WTC11 (cell line): Measurements from ENCODE around the gene DTNB.

Source experiments
- GRHL2 ChIP-seq: fragments of 250-450 bp; sonication (Bioruptor Pico); IDR thresholded peaks from 2 replicates; pipeline ENCODE4 v1.8.0; 2022; ENCODE audit warnings: mild to moderate bottlenecking, moderate library complexity; ENCODE audit not compliant: insufficient replicate concordance, severe bottlenecking
- JUN ChIP-seq: sonication (generic); formaldehyde crosslinking; IDR thresholded peaks from 2 replicates; pipeline ENCODE4 v1.8.0; 2023; ENCODE audit warnings: mild to moderate bottlenecking, missing genetic modification reagents
- NFYB ChIP-seq: sonication (generic); formaldehyde crosslinking; conservative IDR thresholded peaks from 2 replicates; pipeline ENCODE4 v1.8.0; 2022; ENCODE audit warnings: low read depth, missing genetic modification reagents
- PRDM15 ChIP-seq: sonication (generic); formaldehyde crosslinking; IDR thresholded peaks from 2 replicates; pipeline ENCODE4 v1.8.0; 2022; ENCODE audit warnings: missing genetic modification reagents
- RELA ChIP-seq: sonication (generic); formaldehyde crosslinking; IDR thresholded peaks from 2 replicates; pipeline ENCODE4 v1.8.1; 2022; ENCODE audit warnings: missing genetic modification reagents, mild to moderate bottlenecking, borderline replicate concordance
- TEAD1 ChIP-seq: sonication (generic); formaldehyde crosslinking; IDR thresholded peaks from 2 replicates; pipeline ENCODE4 v1.8.0; 2022; ENCODE audit warnings: mild to moderate bottlenecking, missing genetic modification reagents
- TEAD4 ChIP-seq: sonication (generic); formaldehyde crosslinking; IDR thresholded peaks from 2 replicates; pipeline ENCODE4 v1.8.0; 2022; ENCODE audit warnings: mild to moderate bottlenecking, missing genetic modification reagents
- ZNF281 ChIP-seq: sonication (generic); formaldehyde crosslinking; IDR thresholded peaks from 2 replicates; pipeline ENCODE4 v1.8.0; 2023; ENCODE audit warnings: mild to moderate bottlenecking, missing genetic modification reagents
- TF ChIP-seq, protein P1 (sequence below): sonication (generic); formaldehyde crosslinking; conservative IDR thresholded peaks from 2 replicates; pipeline ENCODE4 v1.8.1; 2022; ENCODE audit warnings: mild to moderate bottlenecking, missing genetic modification reagents
- TF ChIP-seq, protein P2 (sequence below): fragments of 250-450 bp; sonication (Bioruptor Pico); IDR thresholded peaks from 2 replicates; pipeline ENCODE4 v1.9.0; 2021; ENCODE audit warnings: moderate library complexity, mild to moderate bottlenecking, inconsistent platforms, borderline replicate concordance
- TF ChIP-seq, protein P3 (sequence below): fragments of 200-600 bp; IDR thresholded peaks from 2 replicates; pipeline ENCODE4 v1.8.0; 2022; ENCODE audit warnings: antibody characterized with exemption
- TF ChIP-seq, protein P4 (sequence below): sonication (generic); formaldehyde crosslinking; IDR thresholded peaks from 2 replicates; pipeline ENCODE4 v1.8.1; 2023; ENCODE audit warnings: mild to moderate bottlenecking, missing genetic modification reagents, moderate library complexity
- TF ChIP-seq, protein P5 (sequence below): sonication (generic); formaldehyde crosslinking; IDR thresholded peaks from 2 replicates; pipeline ENCODE4 v1.8.0; 2022; ENCODE audit warnings: mild to moderate bottlenecking, missing genetic modification reagents
- TF ChIP-seq, protein P6 (sequence below): sonication (generic); formaldehyde crosslinking; IDR thresholded peaks from 2 replicates; pipeline ENCODE4 v1.8.1; 2022; ENCODE audit warnings: low read depth, missing genetic modification reagents, borderline replicate concordance

- TF ChIP-seq, protein P1, sequence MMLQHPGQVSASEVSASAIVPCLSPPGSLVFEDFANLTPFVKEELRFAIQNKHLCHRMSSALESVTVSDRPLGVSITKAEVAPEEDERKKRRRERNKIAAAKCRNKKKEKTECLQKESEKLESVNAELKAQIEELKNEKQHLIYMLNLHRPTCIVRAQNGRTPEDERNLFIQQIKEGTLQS (CRISPR knock-in tag), result no peak
- TF ChIP-seq, protein P2, sequence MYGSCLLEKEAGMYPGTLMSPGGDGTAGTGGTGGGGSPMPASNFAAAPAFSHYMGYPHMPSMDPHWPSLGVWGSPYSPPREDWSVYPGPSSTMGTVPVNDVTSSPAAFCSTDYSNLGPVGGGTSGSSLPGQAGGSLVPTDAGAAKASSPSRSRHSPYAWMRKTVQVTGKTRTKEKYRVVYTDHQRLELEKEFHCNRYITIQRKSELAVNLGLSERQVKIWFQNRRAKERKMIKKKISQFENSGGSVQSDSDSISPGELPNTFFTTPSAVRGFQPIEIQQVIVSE (CRISPR knock-in tag), result no peak
- TF ChIP-seq NFYB (CRISPR knock-in tag), result no peak
- TF ChIP-seq, protein P3, sequence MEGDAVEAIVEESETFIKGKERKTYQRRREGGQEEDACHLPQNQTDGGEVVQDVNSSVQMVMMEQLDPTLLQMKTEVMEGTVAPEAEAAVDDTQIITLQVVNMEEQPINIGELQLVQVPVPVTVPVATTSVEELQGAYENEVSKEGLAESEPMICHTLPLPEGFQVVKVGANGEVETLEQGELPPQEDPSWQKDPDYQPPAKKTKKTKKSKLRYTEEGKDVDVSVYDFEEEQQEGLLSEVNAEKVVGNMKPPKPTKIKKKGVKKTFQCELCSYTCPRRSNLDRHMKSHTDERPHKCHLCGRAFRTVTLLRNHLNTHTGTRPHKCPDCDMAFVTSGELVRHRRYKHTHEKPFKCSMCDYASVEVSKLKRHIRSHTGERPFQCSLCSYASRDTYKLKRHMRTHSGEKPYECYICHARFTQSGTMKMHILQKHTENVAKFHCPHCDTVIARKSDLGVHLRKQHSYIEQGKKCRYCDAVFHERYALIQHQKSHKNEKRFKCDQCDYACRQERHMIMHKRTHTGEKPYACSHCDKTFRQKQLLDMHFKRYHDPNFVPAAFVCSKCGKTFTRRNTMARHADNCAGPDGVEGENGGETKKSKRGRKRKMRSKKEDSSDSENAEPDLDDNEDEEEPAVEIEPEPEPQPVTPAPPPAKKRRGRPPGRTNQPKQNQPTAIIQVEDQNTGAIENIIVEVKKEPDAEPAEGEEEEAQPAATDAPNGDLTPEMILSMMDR, result no peak
- TF ChIP-seq PRDM15 (CRISPR knock-in tag), result no peak
- TF ChIP-seq ZNF281 (CRISPR knock-in tag), result no peak
- no peak for TF ChIP-seq TEAD1 (CRISPR knock-in tag)
- no peak for TF ChIP-seq JUN (CRISPR knock-in tag)
- TF ChIP-seq, protein P4, sequence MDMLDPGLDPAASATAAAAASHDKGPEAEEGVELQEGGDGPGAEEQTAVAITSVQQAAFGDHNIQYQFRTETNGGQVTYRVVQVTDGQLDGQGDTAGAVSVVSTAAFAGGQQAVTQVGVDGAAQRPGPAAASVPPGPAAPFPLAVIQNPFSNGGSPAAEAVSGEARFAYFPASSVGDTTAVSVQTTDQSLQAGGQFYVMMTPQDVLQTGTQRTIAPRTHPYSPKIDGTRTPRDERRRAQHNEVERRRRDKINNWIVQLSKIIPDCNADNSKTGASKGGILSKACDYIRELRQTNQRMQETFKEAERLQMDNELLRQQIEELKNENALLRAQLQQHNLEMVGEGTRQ (CRISPR knock-in tag), result no peak
- TF ChIP-seq, protein P5, sequence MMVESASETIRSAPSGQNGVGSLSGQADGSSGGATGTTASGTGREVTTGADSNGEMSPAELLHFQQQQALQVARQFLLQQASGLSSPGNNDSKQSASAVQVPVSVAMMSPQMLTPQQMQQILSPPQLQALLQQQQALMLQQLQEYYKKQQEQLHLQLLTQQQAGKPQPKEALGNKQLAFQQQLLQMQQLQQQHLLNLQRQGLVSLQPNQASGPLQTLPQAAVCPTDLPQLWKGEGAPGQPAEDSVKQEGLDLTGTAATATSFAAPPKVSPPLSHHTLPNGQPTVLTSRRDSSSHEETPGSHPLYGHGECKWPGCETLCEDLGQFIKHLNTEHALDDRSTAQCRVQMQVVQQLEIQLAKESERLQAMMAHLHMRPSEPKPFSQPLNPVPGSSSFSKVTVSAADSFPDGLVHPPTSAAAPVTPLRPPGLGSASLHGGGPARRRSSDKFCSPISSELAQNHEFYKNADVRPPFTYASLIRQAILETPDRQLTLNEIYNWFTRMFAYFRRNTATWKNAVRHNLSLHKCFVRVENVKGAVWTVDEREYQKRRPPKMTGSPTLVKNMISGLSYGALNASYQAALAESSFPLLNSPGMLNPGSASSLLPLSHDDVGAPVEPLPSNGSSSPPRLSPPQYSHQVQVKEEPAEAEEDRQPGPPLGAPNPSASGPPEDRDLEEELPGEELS, result no peak
- TF ChIP-seq GRHL2 (CRISPR knock-in tag), result no peak
- TF ChIP-seq, protein P6, sequence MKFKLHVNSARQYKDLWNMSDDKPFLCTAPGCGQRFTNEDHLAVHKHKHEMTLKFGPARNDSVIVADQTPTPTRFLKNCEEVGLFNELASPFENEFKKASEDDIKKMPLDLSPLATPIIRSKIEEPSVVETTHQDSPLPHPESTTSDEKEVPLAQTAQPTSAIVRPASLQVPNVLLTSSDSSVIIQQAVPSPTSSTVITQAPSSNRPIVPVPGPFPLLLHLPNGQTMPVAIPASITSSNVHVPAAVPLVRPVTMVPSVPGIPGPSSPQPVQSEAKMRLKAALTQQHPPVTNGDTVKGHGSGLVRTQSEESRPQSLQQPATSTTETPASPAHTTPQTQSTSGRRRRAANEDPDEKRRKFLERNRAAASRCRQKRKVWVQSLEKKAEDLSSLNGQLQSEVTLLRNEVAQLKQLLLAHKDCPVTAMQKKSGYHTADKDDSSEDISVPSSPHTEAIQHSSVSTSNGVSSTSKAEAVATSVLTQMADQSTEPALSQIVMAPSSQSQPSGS (CRISPR knock-in tag), result no peak
- no peak for TF ChIP-seq RELA
- no peak for TF ChIP-seq TEAD4 (CRISPR knock-in tag)
Measured at GRCh38 chr2:25722224-25722623, 48.8 kb upstream of the DTNB start.
